ENCODE data around the gene MOAP1.
"Not testable (repeated sequence)": the region's sequence is repeated elsewhere in the genome, so short reads cannot be mapped to it uniquely, and the experiment has no call there.

Gene MOAP1

DNA sequence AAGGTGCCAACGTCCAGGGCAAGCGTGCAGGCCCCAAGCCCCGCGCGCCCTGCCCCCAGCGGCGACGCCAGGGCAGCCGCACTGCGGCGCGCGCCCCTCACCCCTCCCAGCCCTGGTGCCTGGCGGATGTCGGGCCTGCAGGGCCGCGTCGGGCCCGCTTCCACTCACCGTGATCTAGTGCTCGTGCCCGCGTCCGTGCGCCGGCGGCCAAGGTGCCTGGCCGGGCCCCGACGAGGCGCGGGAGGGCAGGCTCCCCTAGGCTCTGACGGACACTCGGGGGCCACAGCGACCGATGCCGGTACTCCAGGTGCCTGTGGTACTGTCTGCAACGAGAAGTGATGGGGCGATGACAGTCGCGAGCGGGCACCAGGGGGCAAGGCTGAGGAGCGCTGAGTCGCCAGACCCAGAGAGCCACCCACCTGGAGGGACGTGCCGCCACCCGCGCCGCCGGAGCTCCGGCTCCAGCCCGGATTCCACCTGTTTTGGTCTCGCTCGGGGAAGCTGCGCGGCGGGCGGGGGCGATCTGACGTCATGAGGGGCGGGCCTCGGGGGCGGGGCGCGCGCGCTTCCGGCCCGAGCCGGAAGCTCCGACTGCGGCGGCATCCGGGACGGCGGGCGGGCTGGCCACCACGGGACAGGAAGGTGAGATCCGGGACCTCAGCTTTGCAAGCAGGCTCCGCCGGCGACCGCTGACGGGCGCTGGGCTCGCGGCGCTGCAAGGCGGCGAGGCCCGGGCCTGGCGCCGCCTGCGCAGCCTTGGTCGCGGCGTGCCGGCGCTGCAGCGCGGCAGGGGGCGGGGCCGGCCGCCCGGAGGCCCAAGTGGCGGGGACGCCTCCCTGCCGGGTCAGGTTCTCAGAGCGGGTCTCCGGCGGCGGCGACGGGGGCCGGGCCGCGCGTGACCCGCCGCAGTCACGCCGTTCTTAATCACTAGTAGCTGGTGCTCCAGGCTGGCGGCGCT, at the start of gene MOAP1, which contains the start of gene LYSET:
Gene MOAP1, minus strand, starts transcription at position 507 of the 958 bp plus-strand sequence. CDS start 655 bp downstream, outside the sequence.
Gene LYSET, plus strand, starts transcription at position 927 of the 958 bp plus-strand sequence. CDS start 89 bp downstream, outside the sequence.
- CTCF ChIA-PET: interaction anchor here (0.8 to 3.9 kb wide), 8 partner anchors 9 to 233 kb away, joined by 3 to 35 read pairs (median 4); partner anchors contain the start of genes GON7 and UBR7
- DNase-seq (ENCODE audit: extremely low spot score): peak; percentile 94
- TF ChIP-seq CTCF (IDR thresholded peaks at IDR 0.05; ENCODE audit: control extremely low read depth, extremely low read depth, low read depth, missing control alignments): peak; percentile 27
- POLR2A ChIA-PET: interaction anchor here (0.9 to 1.5 kb wide), 5 partner anchors 9 to 363 kb away, joined by 3 to 9 read pairs (median 4); partner anchors contain the start of genes GON7 and UBR7

DNA sequence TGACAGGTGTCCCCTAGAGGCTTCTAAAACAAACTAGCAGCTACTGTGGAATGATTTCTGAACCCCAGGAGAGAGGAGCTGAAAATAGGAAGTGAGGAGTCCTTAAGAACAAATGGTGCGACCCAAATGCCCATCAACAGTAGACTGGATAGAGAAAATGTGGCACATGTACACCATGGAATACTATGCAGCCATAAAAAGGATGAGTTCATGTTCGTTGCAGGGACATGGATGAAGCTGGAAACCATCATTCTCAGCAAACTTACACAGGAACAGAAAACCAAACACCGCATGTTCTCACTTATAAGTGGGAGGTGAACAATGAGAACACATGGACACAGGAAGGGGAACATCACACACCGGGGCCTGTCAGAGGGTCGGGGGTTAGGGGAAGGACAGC, 48.4 kb upstream of the MOAP1 start:
- CTCF ChIA-PET: interaction anchor here (0.8 to 2.0 kb wide), 5 partner anchors 14 to 386 kb away, joined by 3 to 6 read pairs (median 4); no protein-coding TSS in a partner anchor
- DNase-seq (ENCODE audit: extremely low spot score); POLR2A ChIA-PET: not testable (repeated sequence)

- POLR2A ChIA-PET: no interaction called here
- DNase-seq (ENCODE audit: extremely low spot score): no peak
- CTCF ChIA-PET: interaction anchor here (1.3 to 2.0 kb wide), 6 partner anchors 13 to 387 kb away, joined by 3 to 8 read pairs (median 4); no protein-coding TSS in a partner anchor
- TF ChIP-seq CTCF (IDR thresholded peaks at IDR 0.05; ENCODE audit: control extremely low read depth, extremely low read depth, low read depth, missing control alignments): no peak
These were observed 47.5 kb upstream of the MOAP1 start for GRCh38 chr14:93232159-93232558.

DNA sequence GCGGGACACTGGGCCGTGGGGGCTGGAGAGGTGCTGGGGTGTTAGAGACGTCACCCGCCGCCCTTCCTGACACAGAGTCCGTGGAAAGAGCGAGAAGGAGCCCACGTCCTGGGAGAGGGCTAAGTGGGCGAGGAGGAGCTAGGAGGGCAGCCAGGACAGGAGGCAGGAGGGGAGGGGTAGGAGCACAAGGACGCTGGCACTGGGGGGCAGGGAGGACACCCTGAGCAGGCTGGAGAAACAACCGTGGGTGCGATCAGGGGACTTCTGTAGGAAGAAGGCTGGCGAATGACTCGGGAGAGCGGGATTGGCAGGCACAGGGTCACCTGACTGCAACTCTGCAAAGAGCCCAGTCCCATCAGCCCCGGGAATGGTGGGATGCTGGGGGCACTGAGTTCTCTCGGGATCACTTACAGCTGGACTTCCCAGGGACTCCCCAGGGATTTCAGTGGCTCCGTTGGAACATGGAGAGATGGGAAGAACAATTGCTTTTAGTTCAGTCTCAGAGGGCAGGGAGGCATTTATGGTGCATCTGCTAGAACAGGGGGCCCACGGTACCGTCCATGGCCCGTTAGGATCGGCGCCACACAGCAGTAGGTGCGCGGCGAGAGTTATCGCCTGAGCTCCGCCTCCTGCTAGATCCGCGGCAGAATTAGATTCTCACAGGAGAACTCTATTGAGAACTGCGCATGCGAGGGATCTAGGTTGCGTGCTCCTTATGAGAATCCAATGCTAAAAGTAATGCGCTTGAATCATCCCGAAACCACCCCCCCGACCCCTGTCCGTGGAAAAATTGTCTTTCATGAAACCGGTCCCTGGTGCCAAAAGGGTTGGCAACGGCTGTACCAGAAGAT, 46.7 kb upstream of the MOAP1 start:
- POLR2A ChIA-PET: interaction anchor here (1.3 kb wide), 1 partner anchor 24 kb away, joined by 3 read pairs; the partner anchor contains the start of genes GON7 and UBR7
- DNase-seq (ENCODE audit: extremely low spot score): peak; percentile 39
- CTCF ChIA-PET: interaction anchor here (1.5 to 2.0 kb wide), 3 partner anchors 41 to 118 kb away, joined by 3 to 8 read pairs (median 3); no protein-coding TSS in a partner anchor
- no peak for TF ChIP-seq CTCF (IDR thresholded peaks at IDR 0.05; ENCODE audit: control extremely low read depth, extremely low read depth, low read depth, missing control alignments)

- CTCF ChIA-PET: interaction anchor here (2.0 kb wide), 1 partner anchor 117 kb away, joined by 8 read pairs; no protein-coding TSS in a partner anchor
- DNase-seq (ENCODE audit: extremely low spot score): no peak
- POLR2A ChIA-PET: interaction anchor here (1.3 kb wide), 1 partner anchor 23 kb away, joined by 3 read pairs; the partner anchor contains the start of genes GON7 and UBR7
- TF ChIP-seq CTCF (IDR thresholded peaks at IDR 0.05; ENCODE audit: control extremely low read depth, extremely low read depth, low read depth, missing control alignments): no peak
These were observed 45.8 kb upstream of the MOAP1 start for GRCh38 chr14:93230539-93230938.

GRCh38 chr14:93228550-93228949, 43.9 kb upstream of the MOAP1 start:
- POLR2A ChIA-PET: no interaction called here
- CTCF ChIA-PET: no interaction called here
- DNase-seq (ENCODE audit: extremely low spot score): no peak
- no peak for TF ChIP-seq CTCF (IDR thresholded peaks at IDR 0.05; ENCODE audit: control extremely low read depth, extremely low read depth, low read depth, missing control alignments)

Measured in GM10248 (cell line).